ENCODE data around the gene C11orf91. TPM values are rescaled to one million over a fixed set of nuclear protein-coding genes. Genes with fewer than 3 reads are reported as not detected.

Gene C11orf91
- total RNA-seq, 1 experiment from 2014 or later: 1.3 TPM

GRCh38 chr11:33709466-33709865, 8.8 kb upstream of the C11orf91 start:
- no peak for ATAC-seq

GRCh38 chr11:33708985-33709384, 8.4 kb upstream of the C11orf91 start:
- BruUV-seq (replicated peaks): no TSS peak
- in situ Hi-C loops (cut with HindIII; ENCODE audit: low pct_unique_long_range_greater_than_20kb, low sequenced_read_pairs): no loop called here
- Histone ChIP-seq H3K4me1 (ENCODE audit: control insufficient read depth, insufficient read depth, low read length) (peaks cover 68% of the 10 kb centered on the region), H3K27me3 (ENCODE audit: control insufficient read depth, insufficient read depth, low read length) (no peaks in the 10 kb centered on the region), H3K36me3 (ENCODE audit: control insufficient read depth, insufficient read depth, low read length) (peaks cover 35% of the 10 kb centered on the region), H3K4me3 (ENCODE audit: low read depth in 2 of 2, low read length in 2 of 2) (no peak overlapping the region), H3K27ac (ENCODE audit: low read length) (peak overlapping the region; percentile 69), H3K9me3 (ENCODE audit: control insufficient read depth, insufficient read depth, low read depth, low read length) (no peaks in the 10 kb centered on the region)
- no peak for TF ChIP-seq SIN3A (IDR thresholded peaks at IDR 0.05; ENCODE audit: borderline replicate concordance, insufficient read depth, low read depth, low read length)
- no peak for TF ChIP-seq CTCF (IDR thresholded peaks at IDR 0.05)
- no peak for TF ChIP-seq TCF7L2 (IDR thresholded peaks at IDR 0.05; ENCODE audit: low read depth, low read length)
- no peak for TF ChIP-seq REST (IDR thresholded peaks at IDR 0.05; ENCODE audit: insufficient read depth in 1 of 2, low read depth in 2 of 2, low read length in 1 of 2)
- TF ChIP-seq POLR2AphosphoS5 (IDR thresholded peaks at IDR 0.05; ENCODE audit: low read depth, low read length): no peak
- intact Hi-C loops (cut with micrococcal nuclease; ENCODE audit: unreplicated experiment): no loop called here
- DNase-seq (ENCODE audit: low read depth, low spot score) (no peak), ATAC-seq (no peak)
- ChIA-PET CTCF (interaction anchor here (0.6 kb wide), 3 partner anchors 34 to 123 kb away, joined by 3 to 5 read pairs (median 4); no protein-coding TSS in a partner anchor), POLR2A (no interaction called here)

More at GRCh38 chr11:33709466-33709865, 8.8 kb upstream of the C11orf91 start:
- ChIA-PET POLR2A (no interaction called here), CTCF (interaction anchor here (1.0 kb wide), 1 partner anchor 33 kb away, joined by 3 read pairs; no protein-coding TSS in a partner anchor)
- BruUV-seq (replicated peaks): TSS peak; percentile 64
- Histone ChIP-seq H3K4me1 (ENCODE audit: control insufficient read depth, insufficient read depth, low read length) (peaks cover 64% of the 10 kb centered on the region), H3K27ac (ENCODE audit: low read length) (peak overlapping the region; percentile 69), H3K4me3 (ENCODE audit: low read depth in 2 of 2, low read length in 2 of 2) (no peak overlapping the region), H3K9me3 (ENCODE audit: control insufficient read depth, insufficient read depth, low read depth, low read length) (no peaks in the 10 kb centered on the region), H3K27me3 (ENCODE audit: control insufficient read depth, insufficient read depth, low read length) (no peaks in the 10 kb centered on the region), H3K36me3 (ENCODE audit: control insufficient read depth, insufficient read depth, low read length) (peaks cover 40% of the 10 kb centered on the region)
- DNase-seq (ENCODE audit: low read depth, low spot score): no peak
- in situ Hi-C loops (cut with HindIII; ENCODE audit: low pct_unique_long_range_greater_than_20kb, low sequenced_read_pairs) (no loop called here), intact Hi-C loops (cut with micrococcal nuclease; ENCODE audit: unreplicated experiment) (no loop called here)
- TF ChIP-seq CTCF (IDR thresholded peaks at IDR 0.05): no peak
- TF ChIP-seq TCF7L2 (IDR thresholded peaks at IDR 0.05; ENCODE audit: low read depth, low read length): no peak
- no peak for TF ChIP-seq SIN3A (IDR thresholded peaks at IDR 0.05; ENCODE audit: borderline replicate concordance, insufficient read depth, low read depth, low read length)
- 0 out of 2 replicates have a peak, but pooled peaks have one; percentile 20 for TF ChIP-seq POLR2AphosphoS5 (IDR thresholded peaks at IDR 0.05; ENCODE audit: low read depth, low read length)
